ENCODE data around the gene SLAMF6. TPM values are rescaled to one million over a fixed set of nuclear protein-coding genes. Genes with fewer than 3 reads are reported as not detected.
"Not testable (repeated sequence)": the region's sequence is repeated elsewhere in the genome, so short reads cannot be mapped to it uniquely, and the experiment has no call there.

Gene SLAMF6
- total RNA-seq, 4 donors from 2014 or later: 0.49 to 1.2 (median 0.62) TPM; not detected in 1

DNA sequence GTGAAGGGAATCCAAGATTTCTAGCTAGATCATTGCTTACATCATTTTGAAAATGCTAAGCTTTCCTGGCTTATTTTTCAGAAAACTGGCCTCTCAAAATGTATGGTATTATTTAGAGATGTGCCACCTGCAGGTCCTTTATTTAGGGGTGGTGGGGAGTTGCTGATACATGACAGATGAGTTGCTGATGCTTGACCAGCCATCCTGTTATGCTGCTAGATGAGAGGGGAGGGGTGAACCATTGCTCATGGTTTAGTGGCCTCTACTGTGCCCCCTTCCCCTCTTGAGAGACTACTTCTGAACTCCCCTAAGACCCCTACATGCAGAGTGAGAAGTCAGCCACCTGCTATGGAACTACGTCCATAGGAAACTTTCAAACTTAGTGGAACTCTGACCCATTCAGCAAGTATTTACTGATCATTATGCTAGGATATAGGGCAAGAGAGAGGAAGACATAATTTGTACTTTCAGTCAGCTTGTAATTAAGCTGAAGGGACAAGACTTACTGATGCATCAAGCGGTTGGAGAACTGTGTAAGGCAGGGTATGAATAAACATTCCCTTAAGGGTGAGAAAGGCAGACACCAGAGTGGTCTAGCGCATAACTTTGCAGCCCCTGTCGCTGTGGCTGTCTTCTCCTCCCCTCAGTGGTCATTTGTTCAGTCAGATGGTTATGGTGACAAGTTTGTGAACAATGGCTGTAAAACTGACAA lies 34.6 kb downstream of the SLAMF6 start:
- Histone ChIP-seq H3K27me3 (no peaks in the 10 kb centered on the region), H3K27ac (no peak overlapping the region), H3K4me3 (no peak overlapping the region), H3K36me3 (no peaks in the 10 kb centered on the region), H3K9me3 (no peaks in the 10 kb centered on the region), H3K4me1 (no peaks in the 10 kb centered on the region)
- 73 to 75% methylated on average over 3 to 4 of the region's 4 CpGs for WGBS, 2 donors (ENCODE audit: low coverage in 1 of 2)
- ATAC-seq: no peak
- TF ChIP-seq EP300 (IDR thresholded peaks at IDR 0.05) (no peak), POLR2A (IDR thresholded peaks at IDR 0.05) (no peak), POLR2AphosphoS5 (IDR thresholded peaks at IDR 0.05) (no peak)
- TF ChIP-seq, protein P1, sequence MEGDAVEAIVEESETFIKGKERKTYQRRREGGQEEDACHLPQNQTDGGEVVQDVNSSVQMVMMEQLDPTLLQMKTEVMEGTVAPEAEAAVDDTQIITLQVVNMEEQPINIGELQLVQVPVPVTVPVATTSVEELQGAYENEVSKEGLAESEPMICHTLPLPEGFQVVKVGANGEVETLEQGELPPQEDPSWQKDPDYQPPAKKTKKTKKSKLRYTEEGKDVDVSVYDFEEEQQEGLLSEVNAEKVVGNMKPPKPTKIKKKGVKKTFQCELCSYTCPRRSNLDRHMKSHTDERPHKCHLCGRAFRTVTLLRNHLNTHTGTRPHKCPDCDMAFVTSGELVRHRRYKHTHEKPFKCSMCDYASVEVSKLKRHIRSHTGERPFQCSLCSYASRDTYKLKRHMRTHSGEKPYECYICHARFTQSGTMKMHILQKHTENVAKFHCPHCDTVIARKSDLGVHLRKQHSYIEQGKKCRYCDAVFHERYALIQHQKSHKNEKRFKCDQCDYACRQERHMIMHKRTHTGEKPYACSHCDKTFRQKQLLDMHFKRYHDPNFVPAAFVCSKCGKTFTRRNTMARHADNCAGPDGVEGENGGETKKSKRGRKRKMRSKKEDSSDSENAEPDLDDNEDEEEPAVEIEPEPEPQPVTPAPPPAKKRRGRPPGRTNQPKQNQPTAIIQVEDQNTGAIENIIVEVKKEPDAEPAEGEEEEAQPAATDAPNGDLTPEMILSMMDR (IDR thresholded peaks at IDR 0.05): no peak

DNA sequence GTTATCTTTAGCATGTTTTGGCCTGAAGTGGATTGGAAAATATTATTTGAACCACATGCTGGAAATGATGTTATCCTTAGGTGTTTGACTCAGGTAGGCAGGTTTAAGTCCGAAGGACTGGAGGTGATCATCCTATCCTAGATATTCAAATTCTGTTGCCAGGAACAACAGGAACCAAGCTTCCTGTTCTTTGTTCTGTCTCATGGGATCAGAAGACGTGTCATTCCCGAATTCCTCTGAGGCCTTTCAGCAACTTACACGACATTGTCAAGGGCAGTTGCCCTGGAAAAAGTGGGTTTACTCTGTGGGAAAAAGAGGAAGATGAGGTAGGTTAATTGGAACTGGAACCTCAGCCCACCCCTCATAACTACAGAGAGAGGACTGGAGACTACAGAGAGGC lies 36.6 kb downstream of the SLAMF6 start:
- Histone ChIP-seq H3K4me3 (no peak overlapping the region), H3K4me1 (no peaks in the 10 kb centered on the region), H3K27me3 (no peaks in the 10 kb centered on the region), H3K27ac (no peak overlapping the region), H3K36me3 (no peaks in the 10 kb centered on the region), H3K9me3 (no peaks in the 10 kb centered on the region)
- TF ChIP-seq EP300 (IDR thresholded peaks at IDR 0.05): no peak
- TF ChIP-seq, protein P1 (IDR thresholded peaks at IDR 0.05): no peak
- no peak for TF ChIP-seq POLR2A (IDR thresholded peaks at IDR 0.05)
- no peak for TF ChIP-seq POLR2AphosphoS5 (IDR thresholded peaks at IDR 0.05)
- no peak for ATAC-seq
- WGBS, 2 donors (ENCODE audit: low coverage in 1 of 2): 35 to 54% methylated on average over 4 of the region's 4 CpGs

DNA sequence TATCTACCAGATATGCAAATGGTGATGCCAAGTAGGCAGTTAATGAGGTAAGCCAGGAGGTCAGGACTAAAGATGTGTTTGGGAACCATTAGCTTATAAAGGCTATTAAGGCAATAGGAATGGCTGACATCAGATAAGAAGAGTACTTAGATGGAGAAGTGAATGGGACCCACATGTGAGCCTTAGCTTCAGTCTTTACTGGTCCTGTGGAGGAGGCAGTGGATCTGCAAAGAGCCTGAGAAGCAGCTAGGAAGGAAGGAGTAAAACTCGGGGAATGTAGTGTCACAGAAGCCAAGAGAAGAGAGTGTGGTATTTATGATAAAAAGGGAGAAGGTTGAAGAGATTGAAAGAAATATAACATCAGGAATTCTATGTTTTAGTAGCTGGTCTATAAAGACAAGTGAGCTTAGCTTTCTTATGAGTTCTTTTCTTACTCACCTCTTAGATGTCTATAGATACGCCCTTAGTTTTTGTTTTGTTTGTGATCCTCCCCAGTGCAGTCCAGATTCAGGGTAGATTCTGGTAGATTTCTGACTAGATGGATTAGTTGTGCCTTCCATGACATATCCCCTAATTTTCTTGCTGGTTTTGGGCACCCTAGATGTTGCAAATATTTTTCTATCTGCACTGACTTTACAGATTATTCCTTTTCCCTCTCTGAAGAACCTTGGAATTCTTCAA lies 39.4 kb downstream of the SLAMF6 start:
- TF ChIP-seq EP300 (IDR thresholded peaks at IDR 0.05) (no peak), POLR2AphosphoS5 (IDR thresholded peaks at IDR 0.05) (no peak), POLR2A (IDR thresholded peaks at IDR 0.05) (no peak)
- TF ChIP-seq, protein P1 (IDR thresholded peaks at IDR 0.05): no peak
- Histone ChIP-seq H3K4me1 (no peaks in the 10 kb centered on the region), H3K9me3 (peaks cover 0 to 8% (median 0%) of the 10 kb centered on the region in 3 donors), H3K4me3 (no peak overlapping the region), H3K27me3 (no peaks in the 10 kb centered on the region), H3K27ac (no peak overlapping the region), H3K36me3 (no peaks in the 10 kb centered on the region)
- 66 to 73% methylated on average over 1 to 2 of the region's 2 CpGs for WGBS, 2 donors (ENCODE audit: low coverage in 1 of 2)
- no peak for ATAC-seq

DNA sequence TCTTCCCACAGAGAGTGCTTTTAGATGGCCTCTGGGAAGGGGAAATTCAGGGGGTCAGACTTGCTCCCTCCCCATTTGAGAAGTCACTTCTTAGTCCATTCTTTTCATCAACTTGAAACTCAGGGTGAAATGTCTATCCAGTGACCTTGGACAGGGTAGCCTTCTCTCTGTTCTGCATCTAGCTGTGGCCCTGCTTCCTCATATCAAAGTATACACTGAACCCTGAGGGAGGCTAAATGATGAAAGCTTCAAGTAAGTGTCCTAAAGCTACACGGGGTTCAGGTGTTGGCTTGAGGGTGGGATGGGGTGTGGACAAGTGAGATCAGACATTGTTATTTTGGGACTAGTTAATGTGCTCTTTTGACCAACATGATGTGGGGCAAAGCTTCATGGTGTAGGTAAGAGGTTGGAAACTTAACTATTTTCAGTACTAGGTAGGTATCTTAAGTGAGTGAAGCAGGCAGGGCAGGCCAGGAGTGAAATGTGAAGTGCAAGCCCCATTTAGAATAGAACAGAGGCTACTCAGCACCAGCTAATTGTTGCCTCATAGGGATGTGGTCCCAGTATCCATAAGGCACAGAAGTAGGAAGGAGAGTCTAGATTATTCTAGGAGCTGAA lies 41.0 kb downstream of the SLAMF6 start:
- TF ChIP-seq POLR2A (IDR thresholded peaks at IDR 0.05): no peak
- TF ChIP-seq EP300 (IDR thresholded peaks at IDR 0.05): no peak
- no peak for TF ChIP-seq POLR2AphosphoS5 (IDR thresholded peaks at IDR 0.05)
- TF ChIP-seq, protein P1 (IDR thresholded peaks at IDR 0.05): no peak

DNA sequence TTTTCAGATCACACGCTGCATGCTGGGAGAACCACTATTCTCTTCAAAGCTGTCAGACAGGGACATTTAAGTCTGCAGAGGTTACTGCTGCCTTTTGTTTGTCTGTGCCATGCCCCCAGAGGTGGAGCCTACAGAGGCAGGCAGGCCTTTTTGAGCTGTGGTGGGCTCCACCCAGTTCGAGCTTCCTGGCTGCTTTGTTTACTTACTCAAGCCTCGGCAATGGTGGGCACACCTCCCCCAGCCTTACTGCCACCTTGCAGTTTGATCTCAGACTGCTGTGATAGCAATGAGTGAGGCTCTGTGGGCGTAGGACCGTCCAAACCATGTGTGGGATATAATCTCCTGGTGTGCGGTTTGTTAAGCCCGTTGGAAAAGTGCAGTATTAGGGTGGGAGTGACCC lies 42.3 kb downstream of the SLAMF6 start:
- WGBS, 2 donors (ENCODE audit: low coverage in 1 of 2): 40 to 87% methylated on average over 1 to 3 of the region's 7 CpGs
- H3K4me3 ChIP-seq, ATAC-seq, H3K27ac ChIP-seq, H3K36me3 ChIP-seq, H3K4me1 ChIP-seq, H3K9me3 ChIP-seq, H3K27me3 ChIP-seq: not testable (repeated sequence)

More for the DNA sequence above, 41.0 kb downstream of the SLAMF6 start:
- Histone ChIP-seq H3K9me3 (peaks cover 0 to 8% (median 0%) of the 10 kb centered on the region in 3 donors), H3K4me1 (no peaks in the 10 kb centered on the region), H3K4me3 (no peak overlapping the region), H3K36me3 (no peaks in the 10 kb centered on the region), H3K27ac (no peak overlapping the region), H3K27me3 (no peaks in the 10 kb centered on the region)
- ATAC-seq: no peak
- WGBS, 2 donors (ENCODE audit: low coverage in 1 of 2): no CpG with 5 or more reads among the region's 1 CpG

DNA sequence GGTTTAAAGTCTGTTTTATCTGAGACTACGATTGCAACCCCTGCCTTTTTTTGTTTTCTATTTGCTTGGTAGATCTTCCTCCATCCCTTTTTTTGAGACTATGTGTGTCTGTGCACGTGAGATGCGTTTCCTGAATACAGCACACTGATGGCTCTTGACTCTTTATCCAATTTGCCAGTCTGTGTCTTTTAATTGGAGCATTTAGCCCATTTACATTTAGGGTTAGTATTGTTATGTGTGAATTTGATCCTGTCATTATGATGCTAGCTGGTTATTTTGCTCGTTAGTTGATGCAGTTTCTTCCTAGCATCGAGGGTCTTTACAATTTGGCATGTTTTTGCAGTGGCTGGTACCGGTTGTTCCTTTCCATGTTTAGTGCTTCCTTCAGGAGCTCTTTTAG lies 44.0 kb downstream of the SLAMF6 start:
- H3K4me3 ChIP-seq, H3K4me1 ChIP-seq, H3K9me3 ChIP-seq, H3K27me3 ChIP-seq, H3K36me3 ChIP-seq, H3K27ac ChIP-seq, ATAC-seq: not testable (repeated sequence)
- 83 to 84% methylated on average over 5 to 6 of the region's 6 CpGs for WGBS, 2 donors (ENCODE audit: low coverage in 1 of 2)
